ENCODE data around the gene DLAT. TPM values are rescaled to one million over a fixed set of nuclear protein-coding genes. Genes with fewer than 3 reads are reported as not detected.

The DLAT gene
- 26.5 to 34.1 TPM (median 31.1 TPM) in 5 replicates for total RNA-seq (2022; extraction: Qiagen RNA extraction)

DNA sequence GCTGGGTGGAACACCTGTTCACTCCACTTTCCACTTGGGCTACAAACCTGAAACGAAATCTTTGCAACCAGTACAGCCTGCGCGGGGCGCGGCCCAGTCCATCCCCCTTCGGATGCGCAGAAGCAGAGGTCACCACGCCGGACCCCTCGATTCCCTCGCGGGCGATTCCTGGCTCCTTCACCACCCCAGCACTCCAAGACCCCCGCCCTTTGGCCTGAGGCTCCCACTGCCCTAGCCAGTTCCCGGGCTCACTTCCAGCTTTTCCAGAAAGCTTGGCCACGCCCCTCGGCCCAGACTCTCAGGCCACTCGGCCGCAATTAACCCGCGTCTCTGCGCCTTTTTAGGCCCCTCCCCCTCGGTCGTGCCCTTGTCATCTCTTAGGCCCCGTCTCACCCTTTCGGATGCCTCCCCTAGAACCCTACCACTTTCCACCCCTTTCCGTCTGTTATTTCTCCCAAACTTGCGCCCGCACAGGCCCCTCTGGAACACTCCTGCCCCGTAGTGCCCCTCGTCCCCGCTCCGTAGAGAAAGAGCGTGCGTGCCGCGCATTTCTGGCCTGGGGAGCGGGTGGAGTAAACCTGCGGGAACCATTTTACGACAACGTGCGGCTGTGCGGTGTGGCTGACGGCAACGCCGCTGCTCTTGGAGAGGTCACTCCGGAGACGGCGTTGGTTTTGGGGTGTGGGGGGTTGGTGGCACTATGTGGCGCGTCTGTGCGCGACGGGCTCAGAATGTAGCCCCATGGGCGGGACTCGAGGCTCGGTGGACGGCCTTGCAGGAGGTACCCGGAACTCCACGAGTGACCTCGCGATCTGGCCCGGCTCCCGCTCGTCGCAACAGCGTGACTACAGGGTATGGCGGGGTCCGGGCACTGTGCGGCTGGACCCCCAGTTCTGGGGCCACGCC is at the start of gene DLAT:
Gene DLAT, plus strand, starts transcription at position 636 of the 906 bp plus-strand sequence. Its CDS starts 65 bp downstream, at position 701.

DNA sequence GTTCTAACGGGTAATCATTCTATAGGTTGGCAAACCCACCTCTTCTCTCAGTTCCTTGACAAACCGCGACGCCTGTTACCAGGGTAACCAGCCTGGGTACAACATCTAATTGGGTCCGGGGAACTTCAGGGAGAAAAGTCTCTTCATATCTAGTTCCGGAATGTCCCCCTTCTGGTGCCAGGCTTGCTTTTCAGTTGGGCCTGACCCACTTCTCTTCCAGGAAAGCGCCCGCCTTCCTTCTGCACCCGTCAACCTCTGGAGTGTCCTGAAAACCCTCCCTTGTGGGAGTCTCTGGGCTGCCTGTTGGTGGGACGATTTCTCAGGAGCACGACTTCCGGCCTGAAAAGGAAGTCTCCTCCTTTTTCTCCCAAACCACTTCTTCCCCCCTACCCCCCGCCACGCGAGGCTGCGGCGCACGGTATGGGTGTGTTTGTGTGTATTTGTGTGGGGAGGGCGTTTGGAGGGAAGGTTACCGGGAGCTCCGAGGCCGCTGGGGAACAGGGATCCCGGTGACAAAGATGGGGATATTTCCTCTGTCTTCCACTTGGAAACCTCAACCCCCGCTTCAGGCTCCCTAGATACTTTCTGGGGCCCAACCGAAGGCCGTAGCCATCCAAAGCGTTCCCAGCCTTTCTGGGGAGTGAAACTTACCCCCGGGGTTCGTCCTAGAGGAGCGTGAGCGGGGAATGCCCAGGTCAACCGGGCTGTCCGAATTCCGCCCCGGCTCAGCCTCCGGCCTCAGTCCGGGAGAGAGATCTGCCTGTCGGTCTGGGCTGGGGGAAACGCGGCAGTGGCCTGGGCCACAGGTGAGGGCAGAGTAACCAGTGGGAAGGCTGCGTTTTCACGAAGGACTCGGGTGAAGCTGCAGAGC is 49.0 kb downstream of the DLAT start, which contains the start of the genes NKAPD1 and PIH1D2:
Gene NKAPD1, plus strand, starts transcription at position 359 of the 871 bp plus-strand sequence. CDS start 1,276 bp downstream, outside the sequence.
Gene PIH1D2, minus strand, starts transcription at position 77 of the 871 bp plus-strand sequence. CDS start 843 bp downstream, outside the sequence.

DNA sequence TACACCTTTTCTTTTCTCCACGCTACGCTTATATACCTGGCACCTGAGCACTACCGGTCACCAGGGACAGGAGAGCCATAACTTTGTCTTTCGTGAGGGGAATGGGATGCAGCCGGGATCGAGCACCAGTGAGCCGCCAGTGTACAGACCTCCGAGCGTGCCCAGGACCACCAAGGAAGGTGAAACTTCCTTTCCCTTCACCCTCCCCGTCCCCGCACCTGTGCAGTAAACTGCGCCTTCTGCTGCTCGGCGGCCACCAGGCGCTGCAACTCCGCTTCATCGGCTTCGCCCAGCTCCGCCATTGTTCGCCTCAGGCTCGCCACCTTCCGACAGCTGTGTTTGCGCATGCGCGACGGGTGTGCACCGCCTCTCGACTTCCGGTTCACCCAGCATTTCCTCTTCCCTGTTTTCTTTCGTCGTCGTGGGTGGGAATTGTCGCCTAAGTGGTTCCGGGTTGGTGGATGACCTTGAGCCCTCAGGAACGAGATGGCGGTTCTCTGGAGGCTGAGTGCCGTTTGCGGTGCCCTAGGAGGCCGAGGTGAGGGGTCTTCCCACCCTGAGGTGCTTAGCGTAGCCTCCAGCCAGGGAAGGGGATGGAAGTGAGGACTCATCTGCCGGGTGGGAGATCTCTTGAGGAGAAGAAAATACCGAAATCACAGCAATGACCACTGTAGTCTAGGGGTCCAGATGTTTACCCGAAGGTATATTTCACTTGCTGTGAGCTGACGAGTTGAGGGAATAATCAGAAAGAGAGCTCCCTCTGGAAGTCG is 61.4 kb downstream of the DLAT start, which contains the start of the genes SDHD and TIMM8B:
Gene SDHD, plus strand, starts transcription at position 452 of the 770 bp plus-strand sequence. Its CDS starts 35 bp downstream, at position 487.
Gene TIMM8B, minus strand, starts transcription at position 335 of the 770 bp plus-strand sequence. Its CDS starts 33 bp downstream, at position 302.

Other genes with a start within 250 kb of the DLAT start
- gene ALG9, start 153.8 kb upstream of the DLAT start, total RNA-seq (2022; extraction: Qiagen RNA extraction): 19.6 to 25.2 TPM (median 21.7 TPM) in 5 replicates
- 1.4 to 1.6 TPM (median 1.5 TPM) in 5 replicates for gene FDXACB1, start 146.2 kb upstream of the DLAT start, total RNA-seq (2022; extraction: Qiagen RNA extraction)
- gene CFAP68, start 145.9 kb upstream of the DLAT start, total RNA-seq (2022; extraction: Qiagen RNA extraction): 31.6 to 37.7 TPM (median 36.1 TPM) in 5 replicates
- gene CRYAB, start 113.6 kb upstream of the DLAT start, total RNA-seq (2022; extraction: Qiagen RNA extraction): 12.4 to 28.7 TPM (median 17.0 TPM) in 5 replicates
- 0.09 TPM in 1 of 5 replicates, not detected in the others for gene HSPB2, start 112.7 kb upstream of the DLAT start, total RNA-seq (2022; extraction: Qiagen RNA extraction)
- gene C11orf52, start 106.5 kb upstream of the DLAT start, total RNA-seq (2022; extraction: Qiagen RNA extraction): 0.15 to 0.45 TPM (median 0.26 TPM) in 5 replicates
- gene DIXDC1, start 88.1 kb upstream of the DLAT start, total RNA-seq (2022; extraction: Qiagen RNA extraction): 6.1 to 10.3 TPM (median 9.6 TPM) in 5 replicates
- gene PIH1D2, start 48.6 kb downstream of the DLAT start, total RNA-seq (2022; extraction: Qiagen RNA extraction): 0.70 to 1.4 TPM (median 1.1 TPM) in 5 replicates
- 15.9 to 18.2 TPM (median 17.3 TPM) in 5 replicates for gene NKAPD1, start 48.9 kb downstream of the DLAT start, total RNA-seq (2022; extraction: Qiagen RNA extraction)
- 56.0 to 75.2 TPM (median 59.3 TPM) in 5 replicates for gene TIMM8B, start 61.3 kb downstream of the DLAT start, total RNA-seq (2022; extraction: Qiagen RNA extraction)
- gene SDHD, start 61.5 kb downstream of the DLAT start, total RNA-seq (2022; extraction: Qiagen RNA extraction): 57.4 to 72.2 TPM (median 63.7 TPM) in 5 replicates
- gene IL18, start 138.7 kb downstream of the DLAT start, total RNA-seq (2022; extraction: Qiagen RNA extraction): 75.9 to 94.3 TPM (median 87.5 TPM) in 5 replicates
- gene TEX12, start 142.0 kb downstream of the DLAT start, total RNA-seq (2022; extraction: Qiagen RNA extraction): not detected in 5 replicates
- gene BCO2, start 150.1 kb downstream of the DLAT start, total RNA-seq (2022; extraction: Qiagen RNA extraction): 0.92 to 1.7 TPM (median 1.3 TPM) in 5 replicates
- gene PTS, start 201.0 kb downstream of the DLAT start, total RNA-seq (2022; extraction: Qiagen RNA extraction): 25.6 to 30.0 TPM (median 28.2 TPM) in 5 replicates
- gene PLET1, start 235.5 kb downstream of the DLAT start, total RNA-seq (2022; extraction: Qiagen RNA extraction): not detected in 5 replicates